ENCODE results near the gene SHISA9.

GRCh38 chr16:13123991-13124390, 222.6 kb downstream of the SHISA9 start:
- TF ChIP-seq CTCF (IDR thresholded peaks at IDR 0.05) = no peak
- no peak for TF ChIP-seq POLR2A (IDR thresholded peaks at IDR 0.05)

Measured in breast epithelium (tissue), 3 donors.